Measurements from ENCODE around the gene ZNF12.

DNA sequence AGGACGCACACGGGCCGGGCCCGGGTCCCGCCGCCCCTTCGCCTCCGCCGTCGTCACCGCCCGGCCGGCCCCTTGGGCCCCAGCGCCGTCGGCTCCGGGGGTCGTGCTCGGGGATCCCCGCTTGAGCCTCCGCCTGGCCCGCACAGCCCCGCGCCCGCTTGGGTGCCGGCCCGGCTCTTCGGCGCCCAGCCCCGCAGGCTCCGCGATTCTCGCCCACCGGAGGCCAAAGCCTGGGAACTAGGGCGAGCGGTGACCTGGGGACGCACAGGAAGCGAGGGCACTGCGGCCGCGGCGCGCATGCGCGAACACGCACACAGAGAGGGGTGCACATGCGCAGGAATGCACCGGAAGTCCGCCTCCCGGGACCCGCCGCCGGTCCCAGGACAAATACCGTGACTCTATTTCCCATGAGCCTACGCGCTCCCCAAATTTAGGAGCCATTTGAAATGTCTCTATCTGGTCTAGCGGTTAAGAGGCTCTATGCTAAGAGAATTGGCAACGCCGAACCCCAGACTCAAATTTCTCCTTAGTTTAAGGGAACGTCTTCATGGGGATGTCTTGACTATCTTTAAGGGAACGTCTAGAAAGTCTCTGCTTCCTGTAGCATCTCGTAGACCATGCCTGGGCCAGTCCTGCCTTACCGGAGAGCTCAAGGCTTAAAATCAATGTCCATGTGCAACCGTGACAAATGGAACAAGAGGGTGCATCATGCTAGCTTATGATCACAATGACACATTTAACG is at the start of gene ZNF12:
- TF ChIP-seq, protein P1, sequence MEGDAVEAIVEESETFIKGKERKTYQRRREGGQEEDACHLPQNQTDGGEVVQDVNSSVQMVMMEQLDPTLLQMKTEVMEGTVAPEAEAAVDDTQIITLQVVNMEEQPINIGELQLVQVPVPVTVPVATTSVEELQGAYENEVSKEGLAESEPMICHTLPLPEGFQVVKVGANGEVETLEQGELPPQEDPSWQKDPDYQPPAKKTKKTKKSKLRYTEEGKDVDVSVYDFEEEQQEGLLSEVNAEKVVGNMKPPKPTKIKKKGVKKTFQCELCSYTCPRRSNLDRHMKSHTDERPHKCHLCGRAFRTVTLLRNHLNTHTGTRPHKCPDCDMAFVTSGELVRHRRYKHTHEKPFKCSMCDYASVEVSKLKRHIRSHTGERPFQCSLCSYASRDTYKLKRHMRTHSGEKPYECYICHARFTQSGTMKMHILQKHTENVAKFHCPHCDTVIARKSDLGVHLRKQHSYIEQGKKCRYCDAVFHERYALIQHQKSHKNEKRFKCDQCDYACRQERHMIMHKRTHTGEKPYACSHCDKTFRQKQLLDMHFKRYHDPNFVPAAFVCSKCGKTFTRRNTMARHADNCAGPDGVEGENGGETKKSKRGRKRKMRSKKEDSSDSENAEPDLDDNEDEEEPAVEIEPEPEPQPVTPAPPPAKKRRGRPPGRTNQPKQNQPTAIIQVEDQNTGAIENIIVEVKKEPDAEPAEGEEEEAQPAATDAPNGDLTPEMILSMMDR (IDR thresholded peaks at IDR 0.05; ENCODE audit: poor library complexity, severe bottlenecking), result no peak
- TF ChIP-seq MXI1 (conservative IDR thresholded peaks at IDR 0.05; ENCODE audit: poor library complexity, severe bottlenecking) (peak; percentile 73), POLR2AphosphoS5 (IDR thresholded peaks at IDR 0.05) (peak; percentile 91), EZH2 (IDR thresholded peaks at IDR 0.05; ENCODE audit: borderline replicate concordance, insufficient read depth, low read length, poor library complexity, severe bottlenecking) (no peak), RAD21 (conservative IDR thresholded peaks at IDR 0.05) (no peak), SMC3 (conservative IDR thresholded peaks at IDR 0.05; ENCODE audit: poor library complexity) (peak; percentile 22), TAF1 (IDR thresholded peaks at IDR 0.05; ENCODE audit: low read depth) (peak; percentile 31), EP300 (conservative IDR thresholded peaks at IDR 0.05; ENCODE audit: poor library complexity, severe bottlenecking) (no peak)
- TF ChIP-seq, protein P2, sequence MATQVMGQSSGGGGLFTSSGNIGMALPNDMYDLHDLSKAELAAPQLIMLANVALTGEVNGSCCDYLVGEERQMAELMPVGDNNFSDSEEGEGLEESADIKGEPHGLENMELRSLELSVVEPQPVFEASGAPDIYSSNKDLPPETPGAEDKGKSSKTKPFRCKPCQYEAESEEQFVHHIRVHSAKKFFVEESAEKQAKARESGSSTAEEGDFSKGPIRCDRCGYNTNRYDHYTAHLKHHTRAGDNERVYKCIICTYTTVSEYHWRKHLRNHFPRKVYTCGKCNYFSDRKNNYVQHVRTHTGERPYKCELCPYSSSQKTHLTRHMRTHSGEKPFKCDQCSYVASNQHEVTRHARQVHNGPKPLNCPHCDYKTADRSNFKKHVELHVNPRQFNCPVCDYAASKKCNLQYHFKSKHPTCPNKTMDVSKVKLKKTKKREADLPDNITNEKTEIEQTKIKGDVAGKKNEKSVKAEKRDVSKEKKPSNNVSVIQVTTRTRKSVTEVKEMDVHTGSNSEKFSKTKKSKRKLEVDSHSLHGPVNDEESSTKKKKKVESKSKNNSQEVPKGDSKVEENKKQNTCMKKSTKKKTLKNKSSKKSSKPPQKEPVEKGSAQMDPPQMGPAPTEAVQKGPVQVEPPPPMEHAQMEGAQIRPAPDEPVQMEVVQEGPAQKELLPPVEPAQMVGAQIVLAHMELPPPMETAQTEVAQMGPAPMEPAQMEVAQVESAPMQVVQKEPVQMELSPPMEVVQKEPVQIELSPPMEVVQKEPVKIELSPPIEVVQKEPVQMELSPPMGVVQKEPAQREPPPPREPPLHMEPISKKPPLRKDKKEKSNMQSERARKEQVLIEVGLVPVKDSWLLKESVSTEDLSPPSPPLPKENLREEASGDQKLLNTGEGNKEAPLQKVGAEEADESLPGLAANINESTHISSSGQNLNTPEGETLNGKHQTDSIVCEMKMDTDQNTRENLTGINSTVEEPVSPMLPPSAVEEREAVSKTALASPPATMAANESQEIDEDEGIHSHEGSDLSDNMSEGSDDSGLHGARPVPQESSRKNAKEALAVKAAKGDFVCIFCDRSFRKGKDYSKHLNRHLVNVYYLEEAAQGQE (IDR thresholded peaks at IDR 0.05; ENCODE audit: borderline replicate concordance), result peak; percentile 48
